RWPE1 (cell line): Measurements from ENCODE around the gene SLC47A2.
"Not testable (repeated sequence)": the region's sequence is repeated elsewhere in the genome, so short reads cannot be mapped to it uniquely, and the experiment has no call there.

Experiments
- CTCF ChIA-PET: fragments of 350-600 bp; sonication (Branson Sonifier 250); formaldehyde crosslinking; extraction: SDS; loops from one replicate; lab custom pipeline; 2021; lab: Yijun Ruan, JAX
- POLR2A ChIA-PET: fragments of 400-600 bp; formaldehyde crosslinking; extraction: SDS; loops from one replicate; lab custom pipeline; 2020; ENCODE audit warnings: antibody characterized with exemption; ENCODE audit not compliant: low non-redundant PET; lab: Yijun Ruan, JAX
- DNase-seq: peaks from one replicate; pipeline ENCODE4 v3.0.0; 2012; ENCODE audit warnings: low spot score
- H3K27ac ChIP-seq: fragments of 450-650 bp; 2 replicates; pipeline ENCODE4 v1.5.1; 2017
- TF ChIP-seq, protein P1 (sequence below): fragments of 450-650 bp; conservative IDR thresholded peaks from 2 replicates; pipeline ENCODE4 v1.5.1; 2017; ENCODE audit warnings: low read depth, mild to moderate bottlenecking

The SLC47A2 gene

DNA sequence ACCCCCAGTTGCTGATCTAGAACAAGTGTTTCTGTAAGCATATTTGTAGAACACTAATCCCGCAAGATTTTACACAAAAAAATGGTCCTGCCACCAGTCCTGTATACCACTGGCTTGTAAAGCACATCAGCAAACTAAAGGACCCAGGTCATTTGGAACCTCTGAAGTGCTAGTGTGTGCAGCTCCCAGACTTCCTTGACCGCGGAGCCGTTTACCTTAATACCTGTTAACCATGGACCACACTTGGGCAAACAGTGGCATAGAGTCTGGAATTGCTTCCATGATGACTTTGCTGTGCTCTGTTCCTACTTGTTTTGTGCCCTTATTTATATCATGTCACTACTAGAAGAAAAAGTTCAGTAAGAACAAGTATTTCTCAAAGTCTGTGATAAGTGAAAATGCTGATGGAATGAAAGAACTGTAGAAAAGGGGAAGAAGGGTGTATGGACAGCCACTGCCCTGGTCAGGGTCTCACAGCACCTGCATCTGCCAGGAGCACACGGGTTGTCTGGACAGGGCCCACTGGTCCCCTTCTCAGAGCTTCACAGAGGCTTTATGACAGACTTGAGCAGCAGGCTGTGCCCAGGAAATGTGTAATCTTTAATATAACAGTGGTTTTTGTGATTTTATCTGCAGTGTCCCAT lies 38.5 kb downstream of the SLC47A2 start:
- CTCF ChIA-PET = interaction anchor here (0.7 kb wide), 1 partner anchor 41 kb away, joined by 3 read pairs; no protein-coding TSS in a partner anchor
- POLR2A ChIA-PET = no interaction called here
- H3K27ac ChIP-seq = peak overlapping the region; percentile 71
- TF ChIP-seq, protein P1, sequence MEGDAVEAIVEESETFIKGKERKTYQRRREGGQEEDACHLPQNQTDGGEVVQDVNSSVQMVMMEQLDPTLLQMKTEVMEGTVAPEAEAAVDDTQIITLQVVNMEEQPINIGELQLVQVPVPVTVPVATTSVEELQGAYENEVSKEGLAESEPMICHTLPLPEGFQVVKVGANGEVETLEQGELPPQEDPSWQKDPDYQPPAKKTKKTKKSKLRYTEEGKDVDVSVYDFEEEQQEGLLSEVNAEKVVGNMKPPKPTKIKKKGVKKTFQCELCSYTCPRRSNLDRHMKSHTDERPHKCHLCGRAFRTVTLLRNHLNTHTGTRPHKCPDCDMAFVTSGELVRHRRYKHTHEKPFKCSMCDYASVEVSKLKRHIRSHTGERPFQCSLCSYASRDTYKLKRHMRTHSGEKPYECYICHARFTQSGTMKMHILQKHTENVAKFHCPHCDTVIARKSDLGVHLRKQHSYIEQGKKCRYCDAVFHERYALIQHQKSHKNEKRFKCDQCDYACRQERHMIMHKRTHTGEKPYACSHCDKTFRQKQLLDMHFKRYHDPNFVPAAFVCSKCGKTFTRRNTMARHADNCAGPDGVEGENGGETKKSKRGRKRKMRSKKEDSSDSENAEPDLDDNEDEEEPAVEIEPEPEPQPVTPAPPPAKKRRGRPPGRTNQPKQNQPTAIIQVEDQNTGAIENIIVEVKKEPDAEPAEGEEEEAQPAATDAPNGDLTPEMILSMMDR = no peak
- DNase-seq = no peak

DNA sequence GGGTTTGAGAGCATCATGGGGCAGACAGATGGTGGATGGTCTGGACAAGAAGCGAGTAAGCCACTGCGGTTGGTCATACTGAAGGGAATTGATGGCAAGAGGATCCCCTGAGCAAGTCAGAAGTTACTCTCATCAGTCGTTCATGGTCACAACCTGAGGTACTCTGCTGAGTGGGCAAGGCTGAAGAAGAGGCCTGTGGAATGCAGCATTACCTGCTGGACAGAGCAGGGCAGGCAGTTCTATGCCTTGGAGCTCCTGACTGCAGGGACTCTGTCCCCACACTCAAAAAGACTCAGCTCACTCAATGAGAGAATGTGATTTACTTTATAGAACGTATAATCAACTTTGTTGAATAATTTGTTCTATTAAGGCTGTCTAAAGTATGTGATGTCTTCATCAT lies 39.5 kb downstream of the SLC47A2 start:
- DNase-seq = no peak
- ChIA-PET CTCF (no interaction called here), POLR2A (no interaction called here)
- H3K27ac ChIP-seq = peak overlapping the region; percentile 55; the same call in 1 of the 2 replicates
- TF ChIP-seq, protein P1 = no peak

DNA sequence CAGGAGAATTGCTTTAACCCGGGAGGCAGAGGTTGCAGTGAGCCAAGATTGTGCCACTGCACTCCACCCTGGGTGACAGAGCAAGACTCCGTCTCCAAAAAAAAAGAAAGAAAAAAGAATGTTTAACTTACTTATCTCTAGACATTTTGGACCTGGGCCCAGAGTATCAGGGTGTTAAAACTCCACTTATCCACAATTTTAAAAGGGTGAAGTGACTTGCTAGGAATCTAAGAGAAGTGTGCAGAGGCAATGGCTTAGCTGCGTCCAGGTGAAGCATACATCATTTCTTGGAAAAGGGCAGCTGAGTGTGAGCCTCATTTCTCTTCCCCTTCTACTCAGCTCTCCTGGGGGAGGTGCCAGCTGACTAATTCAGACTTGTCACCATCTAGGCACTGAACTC lies 42.8 kb downstream of the SLC47A2 start:
- TF ChIP-seq, protein P1 = no peak

DNA sequence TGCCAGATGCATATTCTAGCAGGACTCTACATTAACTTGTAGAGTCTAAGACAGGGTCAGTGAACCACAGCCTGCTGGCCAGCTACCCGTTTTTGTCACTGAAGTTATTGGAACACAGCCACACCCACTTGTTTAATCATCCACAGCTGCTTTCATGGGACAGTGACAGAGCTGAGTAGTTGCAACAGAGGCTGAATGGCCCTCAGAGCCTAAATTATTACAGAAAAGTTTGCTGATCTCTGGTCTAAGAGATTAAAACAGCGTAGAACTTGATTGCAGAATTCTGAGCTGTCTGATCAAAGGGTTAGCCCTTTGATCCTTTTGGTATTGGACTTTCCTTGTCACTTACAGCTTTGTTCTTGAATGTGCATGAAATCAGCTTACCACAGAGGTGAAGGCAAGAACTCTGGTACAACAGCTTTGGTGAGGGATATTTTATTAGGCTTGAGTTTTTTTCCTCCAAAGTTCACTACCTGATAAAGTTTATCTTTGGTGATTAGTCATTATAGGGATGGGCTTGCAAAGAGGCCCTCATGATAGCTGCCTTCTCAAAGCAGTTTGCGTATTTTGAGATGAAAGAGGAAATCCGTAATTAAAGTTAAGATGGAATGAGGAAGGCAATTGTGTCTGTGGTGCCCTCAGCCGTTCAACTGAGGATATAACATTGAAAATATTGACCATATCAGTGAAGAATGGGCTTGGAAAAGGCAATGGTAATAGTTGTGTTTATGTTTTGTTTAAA lies 44.2 kb downstream of the SLC47A2 start:
- TF ChIP-seq, protein P1 = no peak

More for the DNA sequence above, 42.8 kb downstream of the SLC47A2 start:
- ChIA-PET POLR2A (no interaction called here), CTCF (interaction anchor here (0.6 to 0.8 kb wide), 3 partner anchors 10 to 659 kb away, joined by 3 to 5 read pairs (median 3); no protein-coding TSS in a partner anchor)
- 0 out of 2 replicates have a peak overlapping the region, but pooled peaks have one; percentile 28 for H3K27ac ChIP-seq
- DNase-seq = no peak

DNA sequence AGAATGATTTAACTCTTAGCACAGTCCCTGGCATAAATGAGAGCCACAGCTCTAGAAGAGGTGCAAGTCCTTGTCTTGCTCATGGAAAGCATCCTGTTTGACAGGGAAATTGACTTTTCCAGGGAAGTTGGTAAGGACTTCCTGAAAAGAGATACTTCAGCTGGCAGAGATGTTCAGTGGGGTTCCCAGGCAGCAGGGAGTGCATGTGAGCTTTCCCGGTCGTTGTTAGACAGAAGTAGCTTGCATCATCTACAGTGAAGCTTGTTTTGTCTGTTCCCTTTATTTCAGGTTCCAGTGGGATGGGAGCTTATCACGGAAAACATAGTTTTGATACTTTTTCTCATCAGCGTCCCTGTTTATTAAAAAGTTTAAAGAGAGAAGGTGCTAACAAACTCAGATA lies 45.0 kb downstream of the SLC47A2 start:
- no peak for DNase-seq
- peak overlapping the region; percentile 51 for H3K27ac ChIP-seq
- CTCF ChIA-PET = interaction anchor here (0.6 to 1.4 kb wide), 4 partner anchors 34 to 82 kb away, joined by 3 to 11 read pairs (median 4); no protein-coding TSS in a partner anchor
- POLR2A ChIA-PET = no interaction called here
- TF ChIP-seq, protein P1 = no peak

More for the DNA sequence above, 44.2 kb downstream of the SLC47A2 start:
- no peak for DNase-seq
- POLR2A ChIA-PET = interaction anchor here (0.5 kb wide), 1 partner anchor 93 kb away, joined by 7 read pairs; no protein-coding TSS in a partner anchor
- CTCF ChIA-PET = interaction anchor here (0.6 to 1.4 kb wide), 5 partner anchors 25 to 82 kb away, joined by 3 to 11 read pairs (median 4); no protein-coding TSS in a partner anchor
- peak overlapping the region; percentile 52 for H3K27ac ChIP-seq

DNA sequence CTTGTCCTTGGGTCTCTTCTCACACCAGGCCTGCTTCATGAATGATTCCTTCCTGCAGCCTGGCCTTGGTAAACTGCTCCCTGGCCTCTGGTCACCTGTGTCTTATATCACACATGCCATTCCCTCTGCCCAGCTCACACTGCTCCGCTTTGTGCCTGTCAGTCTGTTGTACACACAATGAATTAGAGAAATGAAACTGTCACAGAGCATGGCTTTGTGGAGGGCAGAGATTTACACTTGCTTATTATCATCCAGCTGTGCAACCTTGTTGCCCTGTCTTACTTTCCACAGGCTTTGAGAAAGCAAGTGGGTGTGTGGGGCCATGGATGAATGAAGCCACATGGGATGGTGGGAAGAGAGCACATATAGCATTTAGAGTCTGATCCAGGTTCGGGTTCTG lies 45.5 kb downstream of the SLC47A2 start:
- no peak for DNase-seq
- H3K27ac ChIP-seq = peak overlapping the region; percentile 51
- TF ChIP-seq, protein P1 = no peak
- CTCF ChIA-PET = interaction anchor here (1.4 kb wide), 2 partner anchors 48 to 83 kb away, joined by 3 to 4 read pairs; no protein-coding TSS in a partner anchor
- POLR2A ChIA-PET = no interaction called here

DNA sequence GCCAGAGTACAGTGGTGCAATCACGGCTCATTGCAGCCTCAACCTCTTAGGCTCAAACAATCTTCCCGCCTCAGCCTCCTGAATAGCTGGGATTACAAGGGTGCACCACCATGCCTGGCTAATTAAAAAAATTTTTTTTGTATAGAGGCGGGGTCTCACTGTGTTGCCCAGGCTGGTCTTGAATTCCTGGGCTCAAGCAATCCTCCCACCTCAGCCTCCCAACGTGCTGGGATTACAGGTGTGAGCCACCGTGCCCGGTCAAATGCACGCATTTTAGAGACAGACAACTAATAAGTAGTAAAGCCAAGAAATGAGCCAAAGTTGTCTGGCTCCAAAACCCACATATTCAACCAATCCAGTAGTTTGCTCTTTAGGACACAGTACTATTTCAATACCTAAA lies 46.7 kb downstream of the SLC47A2 start:
- CTCF ChIA-PET = interaction anchor here (0.8 kb wide), 1 partner anchor 156 kb away, joined by 3 read pairs; no protein-coding TSS in a partner anchor
- POLR2A ChIA-PET, DNase-seq: not testable (repeated sequence)
- H3K27ac ChIP-seq = peak overlapping the region; percentile 30
